Mucosa of descending colon (tissue), 3 donors: ENCODE measurements around the gene HUS1. TPM values are rescaled to one million over a fixed set of nuclear protein-coding genes. Genes with fewer than 3 reads are reported as not detected.

ENCODE experiments used
- ATAC-seq: fragments of 200-7000 bp; cut with Tn5 transposase; one replicate; pipeline ENCODE4 v1.9.1; 2020; ENCODE audit warnings: mild to moderate bottlenecking, moderate library complexity
- DNase-seq, 3 donors: peaks; one replicate each; pipeline ENCODE4 v3.0.0-alpha.2; 2020
- H3K36me3 ChIP-seq: fragments of 200-600 bp; one replicate; pipeline ENCODE4 v1.8.0; 2021; ENCODE audit warnings: low read depth, mild to moderate bottlenecking
- H3K4me1 ChIP-seq: fragments of 200-600 bp; one replicate; pipeline ENCODE4 v1.8.0; 2021; ENCODE audit warnings: low read depth, mild to moderate bottlenecking
- H3K4me3 ChIP-seq: fragments of 200-600 bp; one replicate; pipeline ENCODE4 v1.8.0; 2021; ENCODE audit warnings: mild to moderate bottlenecking
- H3K9me3 ChIP-seq: fragments of 200-600 bp; one replicate; pipeline ENCODE4 v1.8.0; 2021; ENCODE audit warnings: mild to moderate bottlenecking
- CTCF ChIP-seq: fragments of 200-600 bp; IDR thresholded peaks from one replicate; pipeline ENCODE4 v1.8.0; 2022; ENCODE audit warnings: antibody characterized with exemption, mild to moderate bottlenecking
- intact Hi-C, 2 donors: fragments of 100-400 bp; cut with DNase I in 1 of 2; cut with micrococcal nuclease in 1 of 2; formaldehyde crosslinking; loops; one replicate each; pipeline versions ENCODE4 v1.11.0 to v1.11.1; 2022; cut with DNase I, micrococcal nuclease
- total RNA-seq, 3 donors: library from RNA; stranded (reverse); fragmentation: NEBNext Ultra II Directional in 2 of 3; extraction: Animal tissue kit (Norgen Biotek cat#: 25700) in 2 of 3; gene quantifications; one replicate each; pipeline versions ENCODE4 v1.2.1 to v1.2.4, GENCODE V29; 2021 to 2023
- donor health status: DM: no; HTN: no; CAD: no; lungs with moderate emphysema.
- donor health status: DM: no; HTN: no; CAD: no.
- donor health status: DM: no; HTN: yes; CAD: no.

HUS1 gene
- total RNA-seq, 3 donors from 2014 or later: 44.8 to 53.7 (median 47.4) TPM

GRCh38 chr7:47979832-47980181 is 392 bp upstream of the HUS1 start:
- Histone ChIP-seq H3K36me3 (peaks cover 4% of the 10 kb centered on the region), H3K4me3 (no peak overlapping the region), H3K9me3 (no peaks in the 10 kb centered on the region), H3K4me1 (peaks cover 9% of the 10 kb centered on the region)
- ATAC-seq: no peak
- no peak for DNase-seq
- intact Hi-C loops: no loop called here
- TF ChIP-seq CTCF: no peak

- DNase-seq: no peak
- Histone ChIP-seq H3K4me3 (peak overlapping the region; percentile 39), H3K9me3 (no peaks in the 10 kb centered on the region), H3K4me1 (peaks cover 9% of the 10 kb centered on the region), H3K36me3 (peaks cover 4% of the 10 kb centered on the region)
- no peak for TF ChIP-seq CTCF
- intact Hi-C loops: no loop called here
- no peak for ATAC-seq
Measured at GRCh38 chr7:47978790-47979144, 648 bp downstream of the HUS1 start.

- peaks cover 18% of the 10 kb centered on the region for H3K4me1 ChIP-seq
Measured at GRCh38 chr7:47973739-47974138, 5.7 kb downstream of the HUS1 start.

GRCh38 chr7:47970761-47971160 is 8.7 kb downstream of the HUS1 start:
- TF ChIP-seq CTCF: no peak
- DNase-seq: no peak
- Histone ChIP-seq H3K36me3 (peaks cover 7% of the 10 kb centered on the region), H3K4me1 (peaks cover 15% of the 10 kb centered on the region), H3K9me3 (no peaks in the 10 kb centered on the region), H3K4me3 (no peak overlapping the region)
- intact Hi-C loops: no loop called here
- peak; percentile 70 for ATAC-seq

More at GRCh38 chr7:47973739-47974138, 5.7 kb downstream of the HUS1 start:
- ATAC-seq (no peak), DNase-seq (no peak)
- H3K4me3 ChIP-seq: no peak overlapping the region
- intact Hi-C loops: no loop called here
- H3K9me3 ChIP-seq: no peaks in the 10 kb centered on the region
- TF ChIP-seq CTCF: no peak
- peaks cover 6% of the 10 kb centered on the region for H3K36me3 ChIP-seq

- no peaks in the 10 kb centered on the region for H3K9me3 ChIP-seq
- H3K36me3 ChIP-seq: peaks cover 17% of the 10 kb centered on the region
- no peak overlapping the region for H3K4me3 ChIP-seq
- TF ChIP-seq CTCF: peak; percentile 57
- peaks cover 15% of the 10 kb centered on the region for H3K4me1 ChIP-seq
- DNase-seq (peak in 2 of 3 donors; percentile 76 to 87), ATAC-seq (peak; percentile 86)
- intact Hi-C loops: no loop called here
Measured at GRCh38 chr7:47968847-47969774, 10.3 kb downstream of the HUS1 start.
